GM19452 (cell line): ENCODE measurements around the gene TIAM1.

Experiments used
- ATAC-seq: cut with Tn5 transposase; IDR thresholded peaks from one replicate; pipeline ENCODE4 v1.9.1; 2021; ENCODE audit not compliant: unreplicated experiment

Gene TIAM1

GRCh38 chr21:31331231-31331630 is 12.8 kb downstream of the TIAM1 start:
- ATAC-seq: no peak

DNA sequence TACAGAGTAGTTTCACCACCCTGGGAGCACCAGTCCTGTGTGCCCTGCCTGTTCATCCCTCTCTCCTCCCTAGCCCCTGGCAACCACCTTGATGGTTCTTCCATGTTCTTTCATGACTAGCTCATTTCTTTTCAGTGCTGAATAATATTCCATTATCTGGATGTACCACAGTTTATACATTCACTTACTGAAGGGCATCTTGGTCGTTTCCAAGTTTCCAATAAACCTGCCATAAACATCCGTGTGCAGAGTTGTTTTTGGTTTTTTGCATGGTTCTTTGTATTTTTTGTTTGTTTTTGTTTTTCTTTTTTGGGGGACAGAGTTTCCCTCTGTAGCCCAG is 13.9 kb downstream of the TIAM1 start:
- no peak for ATAC-seq

GRCh38 chr21:31329456-31330143 is 14.5 kb downstream of the TIAM1 start:
- no peak for ATAC-seq

DNA sequence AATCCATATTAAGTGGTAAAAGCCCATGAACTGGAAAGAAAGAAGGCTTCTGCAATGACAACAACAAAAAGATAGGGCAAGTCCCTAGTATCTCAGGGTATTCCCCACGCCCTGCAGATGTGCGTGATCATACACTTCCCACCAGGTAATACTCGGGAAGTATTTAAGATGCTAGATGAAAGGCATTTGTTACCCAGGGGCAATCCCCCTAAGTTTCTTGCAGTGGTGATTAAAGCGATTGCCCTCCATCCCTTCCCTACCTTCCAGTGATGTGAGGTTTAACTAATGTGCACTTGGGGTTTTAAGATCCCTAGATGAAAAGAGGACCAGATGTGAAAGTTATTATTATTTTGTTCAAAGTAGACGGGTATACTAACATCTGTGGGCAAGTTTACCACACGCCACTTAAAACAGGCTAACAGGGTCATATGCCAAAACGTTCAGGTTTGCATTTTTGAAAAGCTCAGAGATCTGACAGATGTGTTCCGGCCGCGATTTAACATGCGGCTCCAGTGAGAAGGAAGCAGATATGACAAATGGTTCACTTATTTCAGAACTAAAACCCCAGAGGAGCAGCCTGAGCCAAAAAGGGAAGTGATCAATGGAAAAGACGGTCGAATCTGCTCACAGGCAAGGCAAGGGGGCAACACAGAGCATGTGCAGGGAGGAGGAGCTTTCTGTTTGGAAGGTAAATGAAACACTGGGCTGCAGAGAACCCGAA is 17.4 kb downstream of the TIAM1 start:
- peak; percentile 96 for ATAC-seq

DNA sequence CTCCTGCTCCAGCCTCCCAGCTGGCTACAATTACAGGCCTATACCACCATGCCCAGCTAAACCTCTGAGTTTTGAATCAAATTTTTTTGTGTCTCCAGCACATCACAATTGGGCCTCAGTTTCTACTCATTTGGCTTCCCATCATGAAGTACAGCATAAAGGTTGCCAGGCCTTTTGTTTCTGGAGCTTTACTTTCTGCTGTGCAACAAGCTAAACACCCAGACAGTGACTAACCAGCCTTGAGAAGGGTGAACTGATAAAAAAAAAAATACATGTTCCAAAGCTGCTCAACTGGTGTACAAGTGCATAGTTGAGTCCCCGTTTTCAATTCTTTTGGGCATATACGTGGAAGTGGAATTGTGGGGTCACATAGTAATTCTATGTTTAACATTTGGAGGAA is 25.1 kb downstream of the TIAM1 start:
- ATAC-seq: no peak

GRCh38 chr21:31317688-31318087 is 26.4 kb downstream of the TIAM1 start:
- ATAC-seq: no peak

DNA sequence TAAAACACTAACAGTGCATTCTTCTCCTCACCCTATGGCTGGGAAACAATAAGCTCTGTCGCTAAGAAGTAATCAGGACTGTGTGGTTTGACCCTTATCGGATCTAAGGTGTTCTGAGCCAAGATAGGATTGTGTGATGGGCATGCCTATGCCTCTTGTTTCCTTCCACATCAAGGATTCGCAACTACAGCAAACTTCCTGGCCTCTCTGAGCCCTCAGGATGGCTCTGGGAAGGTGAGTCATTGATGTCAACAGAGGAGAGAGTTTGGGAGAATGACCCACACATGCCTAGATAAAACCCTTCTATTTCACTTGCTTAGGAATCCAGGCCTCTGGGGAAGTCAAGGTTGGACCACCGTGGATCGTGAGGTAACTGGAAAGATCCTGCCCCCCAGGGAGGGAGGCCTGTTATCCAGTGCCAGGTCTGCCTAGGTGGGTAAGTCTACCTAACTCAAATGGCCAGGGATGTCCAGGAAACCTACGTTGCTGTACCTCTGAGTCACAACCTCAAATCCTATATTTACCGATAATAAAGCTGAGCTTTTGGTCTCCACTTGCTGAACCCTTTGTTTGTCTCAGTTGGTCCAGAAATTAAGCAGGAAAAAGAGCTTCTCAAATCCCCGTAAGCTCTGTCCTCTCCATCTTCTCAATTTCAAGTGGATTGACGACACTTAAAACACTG is 27.4 kb downstream of the TIAM1 start:
- no peak for ATAC-seq

DNA sequence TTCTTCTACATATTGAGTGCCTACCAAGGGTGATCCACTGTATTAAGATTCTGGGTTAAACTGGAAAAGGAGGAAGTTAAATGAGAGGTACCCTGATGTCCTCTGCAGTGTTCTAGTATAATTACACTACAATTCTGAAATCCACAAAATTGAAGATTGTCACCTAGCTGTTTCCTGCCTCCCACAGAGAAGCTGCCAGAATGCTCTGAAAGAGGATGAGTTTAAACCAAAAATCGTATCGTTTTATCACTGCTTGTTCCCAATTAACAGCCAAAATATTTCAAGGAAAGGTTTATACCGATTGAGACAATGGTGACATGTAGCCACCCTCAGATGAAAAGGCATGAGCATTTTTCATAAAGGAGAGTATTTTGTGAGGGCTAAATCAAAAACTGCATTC is 28.0 kb downstream of the TIAM1 start:
- ATAC-seq: no peak

- no peak for ATAC-seq
Observed at GRCh38 chr21:31310750-31311149, 33.3 kb downstream of the TIAM1 start.

DNA sequence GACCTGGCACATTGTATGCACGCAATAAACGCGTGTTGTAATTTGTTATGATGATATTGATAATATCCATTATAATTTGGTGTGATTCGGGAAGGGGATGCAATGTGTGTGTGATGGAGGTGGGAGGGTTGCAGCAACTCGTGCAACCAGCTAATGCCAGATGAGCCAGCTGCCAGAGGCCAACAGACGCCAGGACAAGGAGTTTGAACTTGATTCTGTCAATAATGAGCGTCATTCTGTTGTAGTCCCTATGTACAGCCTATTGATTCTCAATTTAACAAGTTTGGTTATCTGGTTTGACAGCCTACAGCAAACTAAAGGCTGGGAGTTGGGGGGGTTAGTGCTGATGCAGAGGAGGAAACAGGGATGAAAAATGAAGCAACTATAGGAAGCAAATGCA is 35.5 kb downstream of the TIAM1 start:
- no peak for ATAC-seq

DNA sequence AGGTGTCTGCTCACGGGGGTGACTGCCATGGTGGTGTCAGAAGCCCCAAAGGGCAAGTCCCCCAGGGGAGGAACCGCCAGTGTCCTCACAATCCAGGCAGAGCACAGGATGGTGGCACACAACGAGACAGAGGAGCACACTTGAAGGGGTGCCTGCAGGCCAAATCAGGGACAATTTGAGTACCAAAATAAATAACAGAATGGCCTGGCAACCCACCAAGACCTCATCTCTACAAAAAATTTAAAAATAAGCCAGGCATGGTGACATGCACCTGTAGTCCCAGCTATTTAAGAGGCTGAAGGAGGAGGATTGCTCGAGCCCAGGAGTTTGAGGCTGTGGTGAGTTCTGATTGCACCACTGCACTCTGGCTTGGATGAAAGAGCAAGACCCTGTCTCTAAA is 38.2 kb downstream of the TIAM1 start:
- no peak for ATAC-seq

- no peak for ATAC-seq
Observed at GRCh38 chr21:31299291-31300147, 44.5 kb downstream of the TIAM1 start.

DNA sequence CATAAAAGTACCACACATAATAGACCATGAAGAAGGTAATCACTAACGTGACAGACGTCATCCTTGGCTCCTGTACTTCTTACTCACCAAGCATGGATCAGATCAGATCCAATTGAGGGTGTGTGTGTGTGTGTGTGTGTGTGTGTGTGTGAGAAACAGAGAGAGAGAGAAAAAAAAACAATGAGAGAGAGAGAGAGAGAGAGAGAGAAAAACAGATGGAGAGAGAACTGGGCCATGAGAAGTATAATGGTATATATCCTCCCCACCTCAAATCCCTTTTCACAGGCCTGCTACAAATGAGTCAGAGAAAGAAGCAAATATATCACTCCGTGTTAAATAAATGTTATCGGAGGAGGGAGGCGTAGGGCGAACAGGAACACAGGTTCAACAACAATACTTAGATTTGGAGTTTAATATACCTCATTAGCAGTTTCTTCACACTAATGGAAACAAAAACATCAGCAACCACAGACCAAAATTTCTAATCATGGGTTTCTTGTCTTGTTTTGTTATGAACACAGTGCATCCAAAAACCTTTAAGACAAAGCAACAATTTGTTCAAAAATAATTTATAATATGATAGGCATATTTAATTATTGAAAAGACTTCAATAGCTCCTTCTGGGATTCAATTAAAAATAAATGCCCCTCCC is 45.3 kb downstream of the TIAM1 start:
- no peak for ATAC-seq

GRCh38 chr21:31297806-31298205 is 46.3 kb downstream of the TIAM1 start:
- no peak for ATAC-seq

DNA sequence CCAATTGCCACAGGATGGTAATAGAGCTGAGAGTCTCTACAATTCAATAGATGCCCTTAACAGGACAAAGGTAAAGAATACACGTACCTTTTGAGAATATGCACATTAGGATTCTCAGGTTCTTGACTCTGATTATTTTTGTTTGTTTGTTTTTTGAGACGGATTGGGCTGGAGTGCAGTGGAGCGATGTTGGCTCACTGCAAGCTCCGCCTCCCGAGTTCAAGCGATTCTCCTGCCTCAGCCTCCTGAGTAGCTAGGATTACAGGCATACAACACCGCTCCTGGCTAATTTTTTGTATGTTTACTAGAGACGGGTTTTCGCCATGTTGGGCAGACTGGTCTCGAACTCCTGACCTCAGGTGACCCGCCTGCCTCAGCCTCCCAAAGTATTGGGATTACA is 48.4 kb downstream of the TIAM1 start:
- no peak for ATAC-seq

DNA sequence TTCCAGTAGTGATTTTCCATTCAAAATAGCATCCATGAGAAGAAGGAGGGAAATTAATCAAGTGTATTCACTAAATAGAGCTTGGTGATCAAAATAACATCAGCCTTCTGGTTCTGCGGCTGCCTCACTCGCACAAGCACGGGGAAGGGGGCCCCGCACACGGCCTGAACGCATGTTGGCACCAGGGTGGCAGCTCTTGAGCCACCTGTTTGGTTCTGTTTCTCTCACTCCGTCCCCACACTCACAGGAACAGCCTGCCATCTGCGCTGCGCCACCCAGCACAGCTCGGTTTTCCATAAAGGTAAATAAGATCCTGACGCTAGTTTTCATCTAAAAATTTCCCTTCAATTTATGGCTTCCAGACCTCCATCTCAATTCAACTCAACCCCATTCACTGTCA is 49.4 kb downstream of the TIAM1 start:
- ATAC-seq: no peak

- no peak for ATAC-seq
Observed at GRCh38 chr21:31293986-31294385, 50.1 kb downstream of the TIAM1 start.

GRCh38 chr21:31290765-31291164 is 53.3 kb downstream of the TIAM1 start:
- ATAC-seq: no peak

DNA sequence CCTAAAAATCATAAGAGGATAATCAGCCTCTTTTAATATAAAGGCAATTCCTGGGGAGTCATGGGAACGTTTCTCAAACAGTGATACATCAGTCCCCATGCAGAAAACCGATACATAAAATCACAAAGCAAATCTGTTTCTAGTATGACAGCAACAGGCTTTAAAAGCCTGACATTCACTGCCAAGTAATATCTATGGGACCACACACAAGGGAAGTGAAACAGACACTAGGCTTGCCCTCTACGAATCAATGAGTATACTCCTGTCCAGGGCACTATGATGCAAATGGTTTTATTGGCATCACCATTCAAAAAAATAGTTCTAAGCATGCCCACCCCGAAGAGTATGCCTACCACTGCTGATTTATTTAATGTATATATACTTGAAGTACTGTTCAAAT is 54.4 kb downstream of the TIAM1 start:
- ATAC-seq: no peak

DNA sequence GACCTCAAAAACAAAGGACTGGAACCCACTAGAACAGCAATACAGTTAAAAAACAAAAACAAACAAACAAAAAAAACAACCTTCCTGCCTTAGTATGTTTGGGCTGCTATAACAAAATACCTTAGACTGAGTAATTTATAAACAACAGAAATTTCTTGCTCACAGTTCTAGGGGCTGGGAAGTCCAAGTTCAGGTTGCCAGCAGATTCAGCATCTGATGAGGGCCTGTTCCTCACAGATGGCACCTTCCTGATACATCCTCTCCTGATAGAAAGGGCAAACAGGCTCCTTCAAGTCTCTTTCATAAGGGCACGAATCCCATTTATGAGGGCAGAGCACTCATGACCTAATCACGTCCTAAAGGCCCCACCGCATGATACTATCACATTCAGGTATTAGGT is 55.9 kb downstream of the TIAM1 start:
- no peak for ATAC-seq

DNA sequence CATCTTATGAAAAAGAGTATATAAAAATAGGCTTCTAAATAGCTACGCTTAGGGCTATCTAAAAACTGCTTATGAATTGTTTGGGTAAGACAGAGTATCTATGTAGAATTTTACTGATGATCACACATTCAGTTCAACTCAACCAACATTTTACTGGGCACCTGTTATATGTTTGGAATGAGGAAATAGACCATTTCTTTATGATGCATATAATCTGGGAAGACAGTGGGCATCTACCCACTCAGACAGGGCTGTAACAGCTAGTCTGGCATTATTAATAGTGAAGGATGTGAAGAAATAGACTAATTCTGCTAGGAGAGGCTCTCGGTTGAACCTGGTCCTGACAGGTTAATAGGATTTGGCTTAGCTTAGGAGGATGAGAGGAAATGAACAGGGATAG is 56.9 kb downstream of the TIAM1 start:
- ATAC-seq: no peak
